ENCODE data around the gene ATR.
"Not testable (repeated sequence)": the region's sequence is repeated elsewhere in the genome, so short reads cannot be mapped to it uniquely, and the experiment has no call there.

ATR gene

DNA sequence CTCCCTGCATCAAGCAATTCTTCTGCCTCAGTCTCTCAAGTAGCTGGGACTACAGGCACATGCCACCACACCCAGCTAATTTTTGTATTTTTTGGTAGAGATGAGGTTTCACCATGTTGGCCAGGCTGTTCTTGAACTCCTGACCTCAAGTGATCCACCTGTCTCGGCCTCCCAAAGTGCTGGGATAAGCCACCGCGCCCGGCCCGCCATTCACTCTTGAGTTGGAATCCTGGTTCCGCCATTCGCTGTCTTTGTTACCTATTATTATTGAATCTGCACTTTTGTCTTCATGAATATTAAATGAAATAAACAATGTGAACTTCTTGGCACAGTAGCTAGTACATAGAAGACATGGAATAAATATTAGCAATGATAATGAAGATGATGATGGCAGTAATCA, 13.7 kb upstream of the ATR start:
- not testable (repeated sequence) for DNase-seq

DNA sequence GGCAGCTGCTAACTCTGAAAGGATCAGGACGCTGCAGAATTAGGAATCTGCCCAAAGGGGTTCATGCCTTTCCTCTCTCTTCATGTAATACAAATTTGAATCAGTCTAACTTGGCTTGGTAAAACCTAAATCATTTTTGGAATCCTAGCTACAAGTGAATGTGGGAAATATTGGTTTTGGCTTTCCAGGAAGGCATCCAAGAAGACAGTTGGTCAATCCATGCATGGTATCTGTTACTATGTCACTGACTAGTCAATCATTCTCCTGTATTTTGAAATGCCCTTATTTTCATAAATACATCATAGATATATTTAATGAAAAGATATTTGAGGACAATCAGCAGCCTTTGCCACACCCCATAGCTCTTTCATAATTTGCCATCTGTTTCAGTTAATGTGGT, 10.2 kb upstream of the ATR start:
- DNase-seq: no peak

- DNase-seq: peak in 3 of 5 donors; percentile 13 to 28 (median 26)
These were observed 8.4 kb upstream of the ATR start for GRCh38 chr3:142586803-142587406.

- not testable (repeated sequence) for DNase-seq
These were observed 2.5 kb upstream of the ATR start for GRCh38 chr3:142581070-142581469.

DNA sequence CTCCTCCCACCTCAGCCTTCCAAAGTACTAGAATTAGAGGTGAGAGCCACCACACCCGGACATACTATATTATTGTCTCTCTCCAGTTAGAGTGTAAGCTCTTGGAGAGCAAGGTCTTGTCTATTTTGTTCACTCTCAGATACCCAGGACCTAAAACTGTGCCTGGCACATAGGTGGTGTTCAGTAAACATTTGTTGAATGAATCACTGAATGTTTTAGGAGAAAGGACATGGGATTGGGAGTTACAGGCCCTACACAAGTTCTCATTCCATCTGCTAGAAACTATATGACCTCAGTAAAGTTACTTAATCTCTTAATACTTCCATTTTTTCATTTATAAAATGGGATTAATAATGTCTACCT, 1.5 kb upstream of the ATR start:
- no peak for DNase-seq

GRCh38 chr3:142577696-142578328, 721 bp downstream of the ATR start:
- peak in 1 of 5 donors; percentile 39 for DNase-seq

- DNase-seq: no peak
These were observed 1.7 kb downstream of the ATR start for GRCh38 chr3:142576792-142577191.

DNA sequence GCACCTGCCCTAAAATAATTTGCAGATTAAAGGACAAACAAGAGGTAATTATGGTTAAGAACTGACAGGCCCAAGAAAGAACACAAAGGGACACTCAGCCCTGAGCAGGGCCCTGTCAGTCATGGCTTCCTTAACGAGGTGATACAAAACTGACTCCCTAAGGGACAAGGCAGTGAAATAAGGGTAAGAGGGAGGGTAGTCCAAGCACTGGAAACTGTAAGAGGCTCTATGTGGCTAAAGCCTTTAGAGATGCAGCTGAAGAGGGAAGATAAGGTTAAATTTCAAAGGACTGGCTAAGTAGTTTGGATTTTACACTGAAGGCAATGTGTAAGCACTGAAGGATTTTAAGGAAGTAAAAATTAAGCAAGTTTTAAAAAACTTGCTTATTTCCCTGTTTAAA, 3.9 kb downstream of the ATR start:
- DNase-seq: no peak

DNA sequence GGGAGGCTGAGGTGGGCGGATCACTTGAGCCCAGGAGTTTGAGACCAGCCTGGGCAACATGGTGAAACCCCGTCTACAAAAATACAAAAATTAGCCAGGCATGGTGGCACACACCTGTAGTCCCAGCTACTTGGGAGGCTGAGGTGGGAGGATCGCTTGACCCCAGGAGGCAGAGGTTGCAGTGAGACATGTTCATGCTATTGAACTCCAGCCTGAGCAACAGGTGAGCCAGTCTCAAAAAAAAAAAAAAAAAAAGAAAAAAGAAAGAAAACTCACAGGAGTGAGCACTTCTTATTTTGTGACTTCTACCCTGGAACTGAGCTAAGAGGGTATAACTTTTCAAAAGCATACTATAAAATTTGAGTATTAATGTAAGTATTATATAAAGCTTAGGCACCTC, 4.3 kb downstream of the ATR start:
- not testable (repeated sequence) for DNase-seq

DNA sequence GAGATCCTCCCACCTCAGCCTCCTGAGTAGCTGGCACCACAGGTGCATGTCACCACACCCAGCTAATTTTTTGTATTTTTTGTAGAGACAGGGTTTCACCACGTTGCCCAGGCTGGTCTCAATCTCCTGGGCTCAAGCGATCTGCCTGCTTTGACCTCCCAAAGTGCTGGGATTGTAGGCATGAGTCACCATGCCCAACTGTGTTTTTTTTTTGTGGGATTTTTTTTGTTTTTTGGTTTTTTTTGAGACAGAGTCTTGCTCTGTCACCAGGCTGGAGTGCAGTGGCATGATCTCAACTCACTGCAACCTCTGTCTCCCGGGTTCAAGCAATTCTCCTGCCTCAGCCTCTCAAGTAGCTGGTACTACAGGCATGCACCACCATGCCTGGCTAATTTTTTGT, 9.1 kb downstream of the ATR start:
- not testable (repeated sequence) for DNase-seq

DNA sequence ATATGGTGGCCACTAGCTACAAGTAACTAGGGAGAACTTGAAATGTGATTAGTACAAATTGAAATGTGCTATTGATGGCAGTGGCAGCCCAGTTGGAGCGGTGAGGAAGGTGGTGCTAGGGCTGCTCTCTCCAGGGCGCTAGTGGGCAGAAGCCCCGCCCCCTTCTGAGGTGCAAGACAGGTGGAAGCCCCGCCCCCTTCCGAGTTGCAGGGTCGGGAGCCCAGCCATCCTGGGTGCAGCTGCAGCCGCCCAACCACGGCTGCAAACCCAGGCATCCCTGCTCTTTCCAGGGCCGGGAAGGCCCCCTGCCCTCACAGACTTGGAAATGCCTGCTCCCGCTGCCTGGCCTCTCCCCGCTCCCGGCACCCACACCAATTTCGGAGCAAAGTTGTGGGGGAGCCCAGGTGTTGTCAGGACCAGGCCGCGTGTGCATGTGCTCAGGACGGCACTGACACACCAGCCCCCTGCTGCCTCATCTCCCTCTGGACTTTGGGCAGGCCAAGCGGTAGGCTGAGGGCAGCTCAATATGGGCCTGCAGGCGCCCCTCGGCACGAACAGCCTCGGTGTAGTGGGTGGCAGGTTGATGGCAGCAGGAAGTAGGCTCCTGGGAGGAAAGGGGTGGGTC, 10.0 kb downstream of the ATR start:
- no peak for DNase-seq

- no peak for DNase-seq
These were observed 12.4 kb downstream of the ATR start for GRCh38 chr3:142566096-142566495.

- DNase-seq: no peak
These were observed 15.0 kb downstream of the ATR start for GRCh38 chr3:142563496-142563997.

DNA sequence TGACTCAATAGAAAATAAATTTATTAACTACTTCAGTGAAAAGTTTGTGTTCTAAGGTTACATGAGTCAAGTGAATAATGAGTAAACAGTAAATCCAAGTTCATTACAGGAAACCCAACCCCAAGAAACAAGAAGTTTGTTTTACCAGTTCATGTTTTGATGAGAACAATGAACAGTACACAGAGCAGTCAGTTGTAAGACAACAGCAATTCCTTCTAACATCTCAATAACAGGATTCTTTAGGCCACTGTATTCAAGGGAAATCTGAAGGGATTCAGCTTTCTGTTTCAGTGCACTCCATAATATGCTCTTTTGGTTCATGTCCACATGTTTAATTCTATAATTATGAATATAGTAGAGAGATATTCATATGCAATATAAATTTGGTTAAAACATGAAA, 18.4 kb downstream of the ATR start:
- no peak for DNase-seq

GRCh38 chr3:142553741-142554140, 24.8 kb downstream of the ATR start:
- DNase-seq: no peak

- not testable (repeated sequence) for DNase-seq
These were observed 26.0 kb downstream of the ATR start for GRCh38 chr3:142552579-142552978.

GRCh38 chr3:142549986-142550385, 28.5 kb downstream of the ATR start:
- DNase-seq: no peak

GRCh38 chr3:142543307-142543706, 35.2 kb downstream of the ATR start:
- DNase-seq: no peak

- DNase-seq: no peak
These were observed 36.5 kb downstream of the ATR start for GRCh38 chr3:142542054-142542453.

GRCh38 chr3:142536519-142536918, 42.0 kb downstream of the ATR start:
- DNase-seq: no peak

GRCh38 chr3:142534543-142534942, 44.0 kb downstream of the ATR start:
- DNase-seq: no peak

- DNase-seq: no peak
These were observed 48.2 kb downstream of the ATR start for GRCh38 chr3:142530296-142530695.

GRCh38 chr3:142523921-142524566, 54.5 kb downstream of the ATR start:
- no peak for DNase-seq

- peak in 1 of 5 donors; percentile 8 for DNase-seq
These were observed 69.5 kb downstream of the ATR start for GRCh38 chr3:142509079-142509478.

All from T-helper 1 cell (primary cell).